ENCODE results near the gene KCNH3.

Gene KCNH3

GRCh38 chr12:49563951-49564685, 25.3 kb downstream of the KCNH3 start:
- no peak for DNase-seq (ENCODE audit: low spot score)

GRCh38 chr12:49564686-49565405, 26.0 kb downstream of the KCNH3 start:
- DNase-seq (ENCODE audit: low spot score), result no peak

GRCh38 chr12:49565406-49566265, 26.8 kb downstream of the KCNH3 start:
- no peak for DNase-seq (ENCODE audit: low spot score)

GRCh38 chr12:49566361-49566760, 27.5 kb downstream of the KCNH3 start:
- DNase-seq (ENCODE audit: low spot score), result no peak

GRCh38 chr12:49567302-49567610, 28.4 kb downstream of the KCNH3 start:
- no peak for DNase-seq (ENCODE audit: low spot score)

GRCh38 chr12:49567611-49568441, 29.0 kb downstream of the KCNH3 start, which contains the start of gene MCRS1:
Gene MCRS1, minus strand, starts transcription at chr12:49568142. Its CDS starts 1,411 bp downstream, at chr12:49566731.
- DNase-seq (ENCODE audit: low spot score), result peak; percentile 97

- no peak for DNase-seq (ENCODE audit: low spot score)
These were observed 29.8 kb downstream of the KCNH3 start for GRCh38 chr12:49568442-49569162.

GRCh38 chr12:49577589-49578315, 38.9 kb downstream of the KCNH3 start:
- DNase-seq (ENCODE audit: low spot score), result no peak

GRCh38 chr12:49578471-49579112, 39.8 kb downstream of the KCNH3 start:
- no peak for DNase-seq (ENCODE audit: low spot score)

- DNase-seq (ENCODE audit: low spot score), result peak; percentile 59
These were observed 42.0 kb downstream of the KCNH3 start for GRCh38 chr12:49580572-49581535.

- DNase-seq (ENCODE audit: low spot score), result no peak
These were observed 43.4 kb downstream of the KCNH3 start for GRCh38 chr12:49582201-49582600.

- DNase-seq (ENCODE audit: low spot score), result no peak
These were observed 44.0 kb downstream of the KCNH3 start for GRCh38 chr12:49582850-49583249.

GRCh38 chr12:49583366-49584094, 44.7 kb downstream of the KCNH3 start:
- DNase-seq (ENCODE audit: low spot score), result no peak

GRCh38 chr12:49584591-49584990, 45.8 kb downstream of the KCNH3 start:
- no peak for DNase-seq (ENCODE audit: low spot score)

- no peak for DNase-seq (ENCODE audit: low spot score)
These were observed 46.9 kb downstream of the KCNH3 start for GRCh38 chr12:49585477-49586459.

GRCh38 chr12:49587174-49587908, 48.5 kb downstream of the KCNH3 start:
- no peak for DNase-seq (ENCODE audit: low spot score)
